ENCODE data around the gene KRTAP21-1. TPM values are rescaled to one million over a fixed set of nuclear protein-coding genes. Genes with fewer than 3 reads are reported as not detected.

KRTAP21-1 gene
- total and polyA plus RNA-seq, 2 of the 8 experiments (the other 6 are each of a cell fraction or from before 2014, with no cell fraction given): not detected

DNA sequence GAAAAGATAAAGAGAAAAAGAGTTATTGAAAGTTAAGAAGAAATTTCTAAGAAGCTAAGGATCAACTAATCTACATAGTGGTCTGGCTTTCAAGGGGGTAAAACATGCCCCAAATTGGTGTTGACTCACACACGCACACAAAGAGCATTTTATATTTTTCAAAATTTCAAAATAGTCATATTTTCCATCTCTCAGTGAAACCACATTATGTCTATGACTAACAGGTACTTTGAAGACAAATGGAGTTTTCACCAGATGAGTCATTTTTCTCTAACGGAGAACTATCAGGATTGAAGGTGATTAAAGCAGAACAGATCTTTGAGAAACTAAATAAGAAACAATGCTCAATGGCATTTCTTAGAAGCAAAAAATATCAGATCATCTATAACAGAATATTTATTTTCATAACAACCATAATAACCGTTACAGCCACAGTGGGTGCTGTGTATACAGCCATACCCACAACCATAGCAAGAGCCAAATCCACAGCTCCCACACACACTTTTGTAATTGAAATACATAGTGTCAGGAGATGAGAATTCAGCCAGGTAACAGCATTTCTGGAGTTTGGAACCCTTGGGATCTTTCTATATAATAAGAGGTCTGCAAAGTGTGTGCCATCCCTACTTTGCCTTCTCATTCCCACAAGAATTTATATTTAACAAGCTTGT is 36.9 kb downstream of the KRTAP21-1 start, which contains the start of gene KRTAP21-3:
Gene KRTAP21-3, minus strand, starts transcription at position 539 of the 671 bp plus-strand sequence. Its CDS starts 18 bp downstream, at position 521.
- Histone ChIP-seq H3K23me2 (ENCODE audit: low read depth, low read length) (no peaks in the 10 kb centered on the region; the same call in 1 of the 2 replicates), H3K23ac (ENCODE audit: insufficient read length) (no peak within 1 kb of the TSS), H2AFZ (ENCODE audit: low read length) (no peak within 1 kb of the TSS), H4K5ac (ENCODE audit: insufficient read length, low read depth, low read length) (no peak within 1 kb of the TSS), H3K9me3 (ENCODE audit: insufficient read depth in 2 of 2, low read depth in 1 of 2, low read length in 1 of 2) (no peaks in the 10 kb centered on the region), H4K91ac (replicated peaks; ENCODE audit: insufficient read length, low read length) (no peak within 1 kb of the TSS), H3K4me2 (ENCODE audit: insufficient read depth in 1 of 2, low read depth in 2 of 2, low read length in 2 of 2) (no peak within 1 kb of the TSS), H3K4ac (replicated peaks; ENCODE audit: insufficient read length, low read depth, low read length) (no peak within 1 kb of the TSS), H3K56ac (replicated peaks; ENCODE audit: insufficient read length, low read depth, low read length) (no peak within 1 kb of the TSS), H2BK120ac (replicated peaks; ENCODE audit: low read depth, low read length) (no peak within 1 kb of the TSS), H3K4me3 (ENCODE audit: extremely low read depth in 1 of 4, insufficient read depth in 2 of 4, low read depth in 3 of 4, low read length in 4 of 4) (no peak within 1 kb of the TSS), H3K14ac (ENCODE audit: insufficient read length) (no peak within 1 kb of the TSS), H3K27ac (ENCODE audit: low read depth, low read length) (no peak within 1 kb of the TSS), H2BK15ac (ENCODE audit: low read length) (no peak within 1 kb of the TSS), H4K20me1 (replicated peaks in 1 of 2; ENCODE audit: control insufficient read depth in 1 of 2, insufficient read depth in 2 of 2, low read length in 2 of 2) (no peaks in the 10 kb centered on the region), H3K18ac (ENCODE audit: extremely low read depth, low read length) (no peak within 1 kb of the TSS), H2BK12ac (ENCODE audit: low read depth, low read length) (no peak within 1 kb of the TSS), H3K4me1 (replicated peaks in 1 of 4; ENCODE audit: control insufficient read depth in 3 of 4, insufficient read depth in 4 of 4, low read length in 3 of 4) (no peaks in the 10 kb centered on the region), H3K79me2 (ENCODE audit: control insufficient read depth in 1 of 2, insufficient read depth in 2 of 2, low read length in 2 of 2) (no peaks in the 10 kb centered on the region), H3K27me3 (replicated peaks in 1 of 4; ENCODE audit: control insufficient read depth in 3 of 4, extremely low read depth in 1 of 4, insufficient read depth in 3 of 4, low read length in 3 of 4) (no peaks in the 10 kb centered on the region), H3K79me1 (ENCODE audit: low read depth, low read length) (no peaks in the 10 kb centered on the region), H4K8ac (ENCODE audit: extremely low read depth, insufficient read depth, low read length) (no peak within 1 kb of the TSS), H2AK5ac (ENCODE audit: low read depth, low read length) (no peak within 1 kb of the TSS), H3K9ac (replicated peaks in 1 of 4; ENCODE audit: extremely low read depth in 1 of 4, low read depth in 3 of 4, low read length in 3 of 4) (no peak within 1 kb of the TSS), H3K36me3 (ENCODE audit: control insufficient read depth in 2 of 4, insufficient read depth in 4 of 4, low read length in 3 of 4) (no peaks in the 10 kb centered on the region), H2BK20ac (ENCODE audit: low read length) (no peak within 1 kb of the TSS), H2BK5ac (ENCODE audit: low read depth, low read length) (no peak within 1 kb of the TSS)
- no peak for TF ChIP-seq TBP (IDR thresholded peaks at IDR 0.05; ENCODE audit: low read depth, low read length)
- DNase-seq (ENCODE audit: low read depth in 1 of 2, low spot score in 2 of 2) (no peak), FAIRE-seq (no peak)
- POLR2A ChIA-PET (ENCODE audit: partially characterized antibody): no interaction called here
- CTCF ChIA-PET (ENCODE audit: partially characterized antibody): interaction anchor here (0.8 kb wide), 1 partner anchor 255 kb away, joined by 3 read pairs; no protein-coding TSS in a partner anchor
- WGBS, 2 experiments (ENCODE audit: extremely low coverage in 1 of 2, insufficient coverage in 1 of 2, insufficient read length in 1 of 2, insufficient replicate concordance in 2 of 2, low coverage in 1 of 2, low lambda C conversion rate in 2 of 2, missing lambda C conversion rate in 1 of 2): 90% methylated on average over 3 of the region's 3 CpGs; no CpG with 5 or more reads in 1 of the 2 experiments

Data from H1 (cell line).